ENCODE measurements around the gene PRXL2C. TPM values are rescaled to one million over a fixed set of nuclear protein-coding genes. Genes with fewer than 3 reads are reported as not detected.

PRXL2C gene
- total and polyA plus RNA-seq, 2 donors (not counting 1 experiment from before 2014, with no cell fraction given) = 10.9 to 16.1 TPM

DNA sequence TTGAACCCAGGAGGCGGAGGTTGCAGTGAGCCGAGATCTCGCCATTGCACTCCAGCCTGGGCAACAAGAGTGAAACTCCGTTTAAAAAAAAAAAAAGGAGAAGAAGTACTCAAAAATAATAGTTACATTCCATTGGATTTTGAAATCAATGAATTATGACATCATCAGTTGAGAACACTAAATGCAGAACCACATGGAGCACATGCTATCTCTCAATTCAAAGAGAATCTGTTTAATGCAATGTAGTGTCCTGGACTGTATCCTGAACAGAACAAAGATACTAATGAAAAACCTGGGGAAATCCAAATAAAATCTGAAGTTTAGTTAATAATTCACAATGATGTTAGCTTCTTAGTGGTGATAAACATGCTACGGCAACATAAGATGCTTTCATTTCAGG lies 55.8 kb downstream of the PRXL2C start:
- TF ChIP-seq EZH2 (IDR thresholded peaks at IDR 0.05; ENCODE audit: borderline replicate concordance, insufficient read depth, low read depth, low read length, poor library complexity, severe bottlenecking) = no peak
- no peak for TF ChIP-seq CTCF (IDR thresholded peaks at IDR 0.05)
- Mint-ChIP-seq H3K4me1 (no peaks in the 10 kb centered on the region), H3K9me3 (ENCODE audit: insufficient read depth) (no peaks in the 10 kb centered on the region), H3K27me3 (peaks cover 9% of the 10 kb centered on the region), H3K4me3 (no peak overlapping the region), H3K27ac (no peak overlapping the region)
- Histone ChIP-seq H3K9ac (ENCODE audit: low read length) (no peak overlapping the region), H3K27me3 (replicated peaks in 1 of 4; ENCODE audit: control extremely low read depth in 1 of 4, control insufficient read depth in 3 of 4, insufficient read depth in 4 of 4, low read length in 3 of 4) (no peaks in the 10 kb centered on the region), H3K36me3 (replicated peaks in 1 of 2; ENCODE audit: control extremely low read depth in 1 of 2, control insufficient read depth in 1 of 2, extremely low read depth in 1 of 2, insufficient read depth in 2 of 2, low read length in 1 of 2) (no peaks in the 10 kb centered on the region), H3K9me3 (ENCODE audit: control extremely low read depth in 1 of 3, control insufficient read depth in 2 of 3, insufficient read depth in 1 of 3, low read length in 2 of 3) (peaks cover 0 to 3% (median 0%) of the 10 kb centered on the region in 3 donors), H4K20me1 (ENCODE audit: control insufficient read depth, insufficient read depth, low read length, poor library complexity, severe bottlenecking) (no peaks in the 10 kb centered on the region), H3K4me2 (replicated peaks; ENCODE audit: low read depth, low read length, poor library complexity, severe bottlenecking) (no peak overlapping the region), H3K4me1 (ENCODE audit: control insufficient read depth in 2 of 2, insufficient read depth in 2 of 2, low read length in 2 of 2) (no peaks in the 10 kb centered on the region), H3K79me2 (ENCODE audit: control insufficient read depth, insufficient read depth, low read length) (no peaks in the 10 kb centered on the region), H2AFZ (ENCODE audit: insufficient read depth, low read depth, low read length, poor library complexity, severe bottlenecking) (no peak overlapping the region), H3K27ac (ENCODE audit: low read length in 2 of 2) (no peak overlapping the region), H3K4me3 (ENCODE audit: control extremely low read depth in 1 of 5, extremely low read depth in 1 of 5, insufficient read depth in 1 of 5, low read depth in 2 of 5, low read length in 4 of 5) (no peak overlapping the region)
- DNase-seq (no peak), ATAC-seq (ENCODE audit: low read depth) (no peak)
- ChIA-PET POLR2A (no interaction called here), CTCF (no interaction called here)
- intact Hi-C loops (cut with micrococcal nuclease) = no loop called here
- 100% methylated on average over 1 of the region's 5 CpGs for WGBS (ENCODE audit: insufficient coverage)

DNA sequence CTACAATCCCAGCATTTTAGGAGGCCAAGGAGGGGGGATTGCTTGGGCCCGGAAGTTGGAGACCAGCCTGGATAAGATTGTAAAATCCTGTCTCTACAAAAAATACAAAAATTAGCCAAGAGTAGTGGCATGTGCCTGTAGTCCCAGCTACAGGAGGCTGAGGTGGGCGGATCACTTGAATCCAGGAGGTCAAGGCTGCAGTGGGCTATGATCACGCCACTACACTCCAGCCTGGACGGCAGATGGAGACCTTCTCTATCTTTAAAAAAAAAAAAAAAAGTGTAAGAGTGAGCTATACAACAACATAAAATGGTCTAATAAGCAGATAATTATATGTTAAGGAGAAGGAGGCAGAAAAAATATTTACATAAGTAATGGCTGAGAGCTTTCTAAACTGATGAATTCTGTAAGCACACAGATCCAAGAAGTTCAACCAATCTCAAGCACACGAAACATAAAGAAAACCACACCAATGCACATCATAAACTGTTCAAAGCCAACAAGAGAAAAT lies 58.5 kb downstream of the PRXL2C start:
- no peaks in the 10 kb centered on the region for H3K36me3 ChIP-seq (replicated peaks in 1 of 2; ENCODE audit: control extremely low read depth in 1 of 2, control insufficient read depth in 1 of 2, extremely low read depth in 1 of 2, insufficient read depth in 2 of 2, low read length in 1 of 2)
- H3K9me3 Mint-ChIP-seq (ENCODE audit: insufficient read depth) = no peaks in the 10 kb centered on the region
- ATAC-seq (ENCODE audit: low read depth) (no peak), DNase-seq (no peak)
- H3K4me3 Mint-ChIP-seq = no peak overlapping the region
- H4K20me1 ChIP-seq (ENCODE audit: control insufficient read depth, insufficient read depth, low read length, poor library complexity, severe bottlenecking) = no peaks in the 10 kb centered on the region
- peaks cover 0 to 4% (median 0%) of the 10 kb centered on the region in 4 experiments for H3K27me3 ChIP-seq (replicated peaks in 1 of 4; ENCODE audit: control extremely low read depth in 1 of 4, control insufficient read depth in 3 of 4, insufficient read depth in 4 of 4, low read length in 3 of 4)
- H3K27me3 Mint-ChIP-seq = peaks cover 6% of the 10 kb centered on the region
- no CpG with 5 or more reads among the region's 5 CpGs for WGBS (ENCODE audit: insufficient coverage)
- no peak overlapping the region for H3K4me2 ChIP-seq (replicated peaks; ENCODE audit: low read depth, low read length, poor library complexity, severe bottlenecking)
- ChIA-PET POLR2A (no interaction called here), CTCF (no interaction called here)
- H3K9ac ChIP-seq (ENCODE audit: low read length) = no peak overlapping the region
- H3K4me3 ChIP-seq (ENCODE audit: control extremely low read depth in 1 of 5, extremely low read depth in 1 of 5, insufficient read depth in 1 of 5, low read depth in 2 of 5, low read length in 4 of 5) = no peak overlapping the region
- H3K27ac Mint-ChIP-seq = no peak overlapping the region
- no peaks in the 10 kb centered on the region for H3K4me1 Mint-ChIP-seq
- no peak overlapping the region for H2AFZ ChIP-seq (ENCODE audit: insufficient read depth, low read depth, low read length, poor library complexity, severe bottlenecking)
- peaks cover 0 to 3% (median 0%) of the 10 kb centered on the region in 3 donors for H3K9me3 ChIP-seq (ENCODE audit: control extremely low read depth in 1 of 3, control insufficient read depth in 2 of 3, insufficient read depth in 1 of 3, low read length in 2 of 3)
- TF ChIP-seq EZH2 (IDR thresholded peaks at IDR 0.05; ENCODE audit: borderline replicate concordance, insufficient read depth, low read depth, low read length, poor library complexity, severe bottlenecking) = no peak
- no peak for TF ChIP-seq CTCF (IDR thresholded peaks at IDR 0.05)
- intact Hi-C loops (cut with micrococcal nuclease) = no loop called here
- H3K27ac ChIP-seq (ENCODE audit: low read length in 2 of 2) = no peak overlapping the region
- H3K79me2 ChIP-seq (ENCODE audit: control insufficient read depth, insufficient read depth, low read length) = no peaks in the 10 kb centered on the region
- H3K4me1 ChIP-seq (ENCODE audit: control insufficient read depth in 2 of 2, insufficient read depth in 2 of 2, low read length in 2 of 2) = no peaks in the 10 kb centered on the region

Other genes starting within 250 kb of the PRXL2C start
- 1.7 and 2.2 TPM in 2 replicates for gene ZNF367, start 236.9 kb downstream of the PRXL2C start, total RNA-seq
- gene ZNF367, start 236.9 kb downstream of the PRXL2C start, polyA plus RNA-seq = 1.3 and 4.9 TPM in 2 replicates
- gene HABP4, start 205.1 kb downstream of the PRXL2C start, total RNA-seq = 14.1 and 15.0 TPM in 2 replicates
- gene HABP4, start 205.1 kb downstream of the PRXL2C start, polyA plus RNA-seq = 3.3 and 4.1 TPM in 2 replicates
- gene CDC14B, start 35.5 kb downstream of the PRXL2C start, total RNA-seq = 8.5 TPM in 2 replicates
- gene CDC14B, start 35.5 kb downstream of the PRXL2C start, polyA plus RNA-seq = 2.5 and 2.8 TPM in 2 replicates
- gene ZNF510, start 122.8 kb upstream of the PRXL2C start, total RNA-seq = 22.5 and 26.1 TPM in 2 replicates
- 5.3 and 5.5 TPM in 2 replicates for gene ZNF510, start 122.8 kb upstream of the PRXL2C start, polyA plus RNA-seq
- 14.6 and 16.3 TPM in 2 replicates for gene ZNF782, start 199.2 kb upstream of the PRXL2C start, total RNA-seq
- gene ZNF782, start 199.2 kb upstream of the PRXL2C start, polyA plus RNA-seq = 1.7 and 2.7 TPM in 2 replicates

Data from B cell (primary cell).